H9 (cell line): Measurements from ENCODE around the gene ZC4H2. TPM values are rescaled to one million over a fixed set of nuclear protein-coding genes. Genes with fewer than 3 reads are reported as not detected.
"Not testable (repeated sequence)": the region's sequence is repeated elsewhere in the genome, so short reads cannot be mapped to it uniquely, and the experiment has no call there.

ENCODE experiments used
- DNase-seq: peaks from one replicate; pipeline ENCODE4 v3.0.0-alpha.2; 2017
- H2AFZ ChIP-seq: one replicate; pipeline ENCODE4 v1.6.1; 2013; ENCODE audit warnings: mild to moderate bottlenecking, low read length, control low read depth, moderate library complexity
- H2AK5ac ChIP-seq: 2 replicates; pipeline ENCODE4 v1.6.1; 2013; ENCODE audit warnings: low read length, control low read depth, mixed read lengths; ENCODE audit not compliant: insufficient read length
- H2BK120ac ChIP-seq: one replicate; pipeline ENCODE4 v1.6.1; 2013; ENCODE audit warnings: low read depth, mild to moderate bottlenecking, low read length, control low read depth, inconsistent platforms; ENCODE audit not compliant: poor library complexity, severe bottlenecking
- H2BK12ac ChIP-seq: 2 replicates; pipeline ENCODE4 v1.6.1; 2013; ENCODE audit warnings: low read length, control low read depth, mixed read lengths, low read depth; ENCODE audit not compliant: insufficient read length
- H2BK15ac ChIP-seq: 2 replicates; pipeline ENCODE4 v1.6.1; 2013; ENCODE audit warnings: low read depth, low read length, control low read depth
- H2BK20ac ChIP-seq: one replicate; pipeline ENCODE4 v1.6.1; 2013; ENCODE audit warnings: low read depth, mild to moderate bottlenecking, low read length, control low read depth, inconsistent platforms; ENCODE audit not compliant: poor library complexity, severe bottlenecking
- H2BK5ac ChIP-seq: 2 replicates; pipeline ENCODE4 v1.6.1; 2013; ENCODE audit warnings: low read length, control low read depth, mixed read lengths; ENCODE audit not compliant: insufficient read length
- H3K14ac ChIP-seq: 2 replicates; pipeline ENCODE4 v1.6.1; 2013; ENCODE audit warnings: low read length, control low read depth; ENCODE audit not compliant: insufficient read depth
- H3K18ac ChIP-seq: 2 replicates; pipeline ENCODE4 v1.6.1; 2013; ENCODE audit warnings: low read depth, mild to moderate bottlenecking, mixed read lengths, low read length, control low read depth; ENCODE audit not compliant: insufficient read length
- H3K23ac ChIP-seq: 2 replicates; pipeline ENCODE4 v1.6.1; 2013; ENCODE audit warnings: low read length, control low read depth, mixed read lengths, low read depth; ENCODE audit not compliant: insufficient read length
- H3K23me2 ChIP-seq: 2 replicates; pipeline ENCODE4 v1.6.1; 2013; ENCODE audit warnings: low read depth, mild to moderate bottlenecking, mixed read lengths, low read length, control low read depth; ENCODE audit not compliant: insufficient read length, poor library complexity, severe bottlenecking
- H3K27ac ChIP-seq: 2 replicates; pipeline ENCODE4 v1.5.1; 2013; ENCODE audit warnings: low read length, control low read depth, mixed read lengths, low read depth; ENCODE audit not compliant: insufficient read length
- H3K27me3 ChIP-seq: 2 replicates; pipeline ENCODE4 v1.6.1; 2013; ENCODE audit warnings: low read length, control low read depth, inconsistent platforms; ENCODE audit not compliant: insufficient read depth
- H3K4ac ChIP-seq: 2 replicates; pipeline ENCODE4 v1.6.1; 2013; ENCODE audit warnings: low read depth, mild to moderate bottlenecking, control low read depth, inconsistent platforms, low read length, moderate library complexity
- H3K4me1 ChIP-seq: 2 replicates; pipeline ENCODE4 v1.6.1; 2013; ENCODE audit warnings: low read length, control low read depth, inconsistent platforms; ENCODE audit not compliant: insufficient read depth
- H3K4me2 ChIP-seq: 2 replicates; pipeline ENCODE4 v1.6.1; 2013; ENCODE audit warnings: low read length, control low read depth, mixed read lengths; ENCODE audit not compliant: insufficient read length, insufficient read depth
- H3K56ac ChIP-seq: 2 replicates; pipeline ENCODE4 v1.6.1; 2013; ENCODE audit warnings: low read depth, mild to moderate bottlenecking, mixed read lengths, low read length, control low read depth; ENCODE audit not compliant: insufficient read length
- H3K79me1 ChIP-seq: 2 replicates; pipeline ENCODE4 v1.6.1; 2013; ENCODE audit warnings: low read depth, mild to moderate bottlenecking, moderate library complexity, low read length, control low read depth, inconsistent platforms; ENCODE audit not compliant: insufficient read depth, poor library complexity, severe bottlenecking
- H3K79me2 ChIP-seq: 2 replicates; pipeline ENCODE4 v1.6.1; 2013; ENCODE audit warnings: low read length, control low read depth, inconsistent platforms; ENCODE audit not compliant: insufficient read depth
- H3K9ac ChIP-seq: 2 replicates; pipeline ENCODE4 v1.6.1; 2013; ENCODE audit warnings: low read length, control low read depth, mixed read lengths; ENCODE audit not compliant: insufficient read length; ENCODE audit errors: extremely low read depth
- H3K9me3 ChIP-seq: one replicate; pipeline ENCODE4 v1.6.1; 2013; ENCODE audit warnings: low read depth, low read length, inconsistent platforms; ENCODE audit not compliant: control insufficient read depth
- H3T11ph ChIP-seq: one replicate; pipeline ENCODE4 v1.6.1; 2013; ENCODE audit warnings: mild to moderate bottlenecking, low read length, control low read depth, inconsistent platforms
- H4K20me1 ChIP-seq: one replicate; pipeline ENCODE4 v1.6.1; 2013; ENCODE audit not compliant: control insufficient read depth, insufficient read length, insufficient read depth
- H4K5ac ChIP-seq: 2 replicates; pipeline ENCODE4 v1.6.1; 2013; ENCODE audit warnings: low read depth, mild to moderate bottlenecking, mixed read lengths, low read length, control low read depth; ENCODE audit not compliant: insufficient read length
- H4K8ac ChIP-seq: replicated peaks from 2 replicates; pipeline ENCODE4 v1.6.1; 2013; ENCODE audit warnings: low read length, control low read depth, mixed read lengths, low read depth; ENCODE audit not compliant: insufficient read length
- H4K91ac ChIP-seq: 2 replicates; pipeline ENCODE4 v1.6.1; 2013; ENCODE audit warnings: low read depth, mild to moderate bottlenecking, moderate library complexity, mixed read lengths, low read length, control low read depth; ENCODE audit not compliant: insufficient read length
- H3K27ac Mint-ChIP-seq, 3 experiments: 2 replicates in 2 of 3; 3 replicates in 1 of 3; pipeline ENCODE4 v1.8.0; 2020 to 2021; ENCODE audit warnings: mixed read lengths in 3 of 3, mild to moderate bottlenecking in 1 of 3, moderate library complexity in 1 of 3
- H3K27me3 Mint-ChIP-seq: 2 replicates; pipeline ENCODE4 v1.8.0; 2021; ENCODE audit warnings: low read depth, mild to moderate bottlenecking, moderate library complexity, mixed read lengths
- H3K36me3 Mint-ChIP-seq, 3 experiments: 2 replicates in 2 of 3; 3 replicates in 1 of 3; pipeline ENCODE4 v1.8.0; 2020 to 2021; ENCODE audit warnings: low read depth in 3 of 3, mixed read lengths in 3 of 3; ENCODE audit not compliant: insufficient read depth in 1 of 3
- H3K4me1 Mint-ChIP-seq, 2 experiments: 2 replicates each; pipeline ENCODE4 v1.8.0; 2020; ENCODE audit warnings: mixed read lengths in 2 of 2
- H3K4me3 Mint-ChIP-seq, 2 experiments: 2 replicates in 1 of 2; 3 replicates in 1 of 2; pipeline ENCODE4 v1.8.0; 2020 to 2021; ENCODE audit warnings: mild to moderate bottlenecking in 2 of 2, mixed read lengths in 2 of 2, moderate library complexity in 1 of 2
- H3K9me3 Mint-ChIP-seq, 2 experiments: 2 replicates in 1 of 2; 3 replicates in 1 of 2; pipeline ENCODE4 v1.8.0; 2020; ENCODE audit warnings: mild to moderate bottlenecking in 2 of 2, mixed read lengths in 2 of 2, moderate library complexity in 1 of 2
- WGBS: extraction: QIAGEN DNeasy Blood & Tissue Kit; methylation state at CpG from one replicate; pipeline ENCODE4 v1.1.7; 2013; ENCODE audit warnings: missing lambda C conversion rate, low lambda C conversion rate, mixed read lengths; ENCODE audit not compliant: insufficient read length; ENCODE audit errors: extremely low coverage; 5-methylcytosine and 5-hydroxymethylcytosine counted together
- total RNA-seq: library from RNA; stranded (reverse); gene quantifications from 2 replicates; pipeline ENCODE4 v1.2.1, GENCODE V29; 2021
- TF ChIP-seq, protein P1 (sequence below): fragments of 200-600 bp; sonication (generic); conservative IDR thresholded peaks from 3 replicates; pipeline ENCODE4 v1.8.0; 2021; ENCODE audit warnings: antibody characterized with exemption, mild to moderate bottlenecking

ZC4H2 gene
- total RNA-seq, 1 experiment from 2014 or later = 32.4 TPM

DNA sequence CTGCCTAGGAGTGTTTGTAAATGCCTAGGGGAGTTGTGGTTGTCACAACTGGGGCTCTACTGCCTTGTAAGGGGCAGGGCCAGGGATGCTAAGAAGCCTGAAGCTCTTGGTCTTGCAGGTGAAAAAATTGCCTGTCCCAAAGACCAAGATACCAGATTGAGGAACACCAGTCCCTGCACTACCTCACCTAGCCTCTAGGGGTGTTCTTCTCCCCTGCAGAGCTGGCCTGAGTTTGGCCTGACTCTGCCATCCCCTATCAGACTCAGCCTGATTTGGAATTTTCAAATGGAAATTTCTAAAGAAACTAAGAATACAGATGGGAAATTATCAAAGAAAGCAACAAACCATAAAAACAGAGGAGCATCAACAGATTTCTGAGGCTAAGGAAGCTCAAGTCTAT lies 90.4 kb downstream of the ZC4H2 start:
- no peak overlapping the region for H3K27ac ChIP-seq
- H4K8ac ChIP-seq = no peak overlapping the region
- H4K5ac ChIP-seq = no peak overlapping the region
- H2BK5ac ChIP-seq = no peak overlapping the region
- no peak overlapping the region for H3K9ac ChIP-seq
- H3K23ac ChIP-seq = no peak overlapping the region
- H3K4ac ChIP-seq = no peak overlapping the region
- H3K79me2 ChIP-seq = no peaks in the 10 kb centered on the region
- no peak overlapping the region for H2BK20ac ChIP-seq
- H3K4me3 Mint-ChIP-seq = no peak overlapping the region
- TF ChIP-seq, protein P1, sequence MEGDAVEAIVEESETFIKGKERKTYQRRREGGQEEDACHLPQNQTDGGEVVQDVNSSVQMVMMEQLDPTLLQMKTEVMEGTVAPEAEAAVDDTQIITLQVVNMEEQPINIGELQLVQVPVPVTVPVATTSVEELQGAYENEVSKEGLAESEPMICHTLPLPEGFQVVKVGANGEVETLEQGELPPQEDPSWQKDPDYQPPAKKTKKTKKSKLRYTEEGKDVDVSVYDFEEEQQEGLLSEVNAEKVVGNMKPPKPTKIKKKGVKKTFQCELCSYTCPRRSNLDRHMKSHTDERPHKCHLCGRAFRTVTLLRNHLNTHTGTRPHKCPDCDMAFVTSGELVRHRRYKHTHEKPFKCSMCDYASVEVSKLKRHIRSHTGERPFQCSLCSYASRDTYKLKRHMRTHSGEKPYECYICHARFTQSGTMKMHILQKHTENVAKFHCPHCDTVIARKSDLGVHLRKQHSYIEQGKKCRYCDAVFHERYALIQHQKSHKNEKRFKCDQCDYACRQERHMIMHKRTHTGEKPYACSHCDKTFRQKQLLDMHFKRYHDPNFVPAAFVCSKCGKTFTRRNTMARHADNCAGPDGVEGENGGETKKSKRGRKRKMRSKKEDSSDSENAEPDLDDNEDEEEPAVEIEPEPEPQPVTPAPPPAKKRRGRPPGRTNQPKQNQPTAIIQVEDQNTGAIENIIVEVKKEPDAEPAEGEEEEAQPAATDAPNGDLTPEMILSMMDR = peak; percentile 65
- H3K27ac Mint-ChIP-seq = no peak overlapping the region
- H3K4me2 ChIP-seq = no peak overlapping the region
- H2BK15ac ChIP-seq = no peak overlapping the region
- no peak overlapping the region for H2AFZ ChIP-seq
- peaks cover 0 to 4% (median 1%) of the 10 kb centered on the region in 3 experiments; a peak in 2 of 7 replicates for H3K36me3 Mint-ChIP-seq
- H3K4me1 ChIP-seq = no peaks in the 10 kb centered on the region
- no peaks in the 10 kb centered on the region for H4K20me1 ChIP-seq
- H2BK120ac ChIP-seq = no peak overlapping the region
- no peaks in the 10 kb centered on the region for H3K27me3 Mint-ChIP-seq
- H3K23me2 ChIP-seq = no peaks in the 10 kb centered on the region
- no peaks in the 10 kb centered on the region for H3K27me3 ChIP-seq
- no peak overlapping the region for H4K91ac ChIP-seq
- H3K18ac ChIP-seq = no peak overlapping the region
- no peak overlapping the region for H2AK5ac ChIP-seq
- no peak overlapping the region for H2BK12ac ChIP-seq
- no peak overlapping the region for H3T11ph ChIP-seq
- H3K56ac ChIP-seq = no peak overlapping the region
- H3K4me1 Mint-ChIP-seq = no peaks in the 10 kb centered on the region
- H3K9me3 Mint-ChIP-seq = peaks cover 60 to 66% of the 10 kb centered on the region in 2 experiments
- peaks cover 22% of the 10 kb centered on the region for H3K9me3 ChIP-seq
- H3K14ac ChIP-seq = no peak overlapping the region
- no peaks in the 10 kb centered on the region for H3K79me1 ChIP-seq
- DNase-seq = peak; percentile 41

DNA sequence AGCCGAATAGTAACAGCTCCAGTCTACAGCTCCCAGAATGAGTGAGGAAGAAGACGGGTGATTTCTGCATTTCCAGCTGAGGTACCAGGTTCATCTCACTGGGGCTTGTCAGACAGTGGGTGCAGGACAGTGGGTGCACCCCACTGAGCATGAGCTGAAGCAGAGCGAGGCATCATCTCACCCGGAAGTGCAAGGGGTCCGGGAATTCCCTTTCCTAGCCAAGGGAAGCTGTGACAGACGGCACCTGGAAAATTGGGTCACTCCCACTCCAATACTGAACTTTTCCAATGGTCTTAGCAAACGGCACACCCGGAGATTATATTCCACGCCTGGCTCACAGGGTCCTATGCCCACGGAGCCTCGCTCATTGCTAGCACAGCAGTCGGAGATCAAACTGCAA lies 97.5 kb downstream of the ZC4H2 start:
- WGBS = no CpG with 5 or more reads among the region's 12 CpGs
- not testable (repeated sequence) for H3K27ac Mint-ChIP-seq, H2BK5ac ChIP-seq, H3K27me3 ChIP-seq, H3K27ac ChIP-seq, H3K18ac ChIP-seq, H4K20me1 ChIP-seq, H3T11ph ChIP-seq, H2AFZ ChIP-seq, H3K9ac ChIP-seq, H4K5ac ChIP-seq, H3K4ac ChIP-seq, DNase-seq, H2BK12ac ChIP-seq, H3K23me2 ChIP-seq, H4K91ac ChIP-seq, H3K79me1 ChIP-seq, H3K79me2 ChIP-seq, H2BK20ac ChIP-seq, H3K23ac ChIP-seq, H3K27me3 Mint-ChIP-seq, H3K56ac ChIP-seq, H3K14ac ChIP-seq, H3K4me3 Mint-ChIP-seq, H2AK5ac ChIP-seq, H2BK15ac ChIP-seq, H2BK120ac ChIP-seq, H3K4me1 Mint-ChIP-seq, H4K8ac ChIP-seq, H3K4me2 ChIP-seq, H3K4me1 ChIP-seq
- Mint-ChIP-seq H3K36me3 (peaks cover 4 to 12% (median 6%) of the 10 kb centered on the region in 3 experiments; a peak in 6 of 7 replicates), H3K9me3 (peaks cover 84 to 85% of the 10 kb centered on the region in 2 experiments)
- peaks cover 11% of the 10 kb centered on the region for H3K9me3 ChIP-seq
